Heart right ventricle (tissue), 16 donors: ENCODE results near the gene ACBD4. TPM values are rescaled to one million over a fixed set of nuclear protein-coding genes. Genes with fewer than 3 reads are reported as not detected.

Experiments used
- ATAC-seq, 8 donors: fragments of 200-7000 bp; cut with Tn5 transposase; one replicate each; pipeline ENCODE4 v1.9.1; 2020; ENCODE audit warnings: mild to moderate bottlenecking in 8 of 8, moderate library complexity in 8 of 8, moderate number of reproducible peaks in 1 of 8
- DNase-seq, 2 donors: peaks; one replicate each; pipeline ENCODE4 v3.0.0-alpha.2; 2020
- H3K27ac ChIP-seq, 10 donors: fragments of 200-600 bp; sonication (generic) in 2 of 10; one replicate each; pipeline versions ENCODE4 v1.5.0 to v1.8.0; 2020 to 2022; ENCODE audit warnings: mild to moderate bottlenecking in 3 of 10
- H3K27me3 ChIP-seq, 7 donors: fragments of 200-600 bp; one replicate each; pipeline ENCODE4 v1.8.0; 2021 to 2022; ENCODE audit warnings: mild to moderate bottlenecking in 2 of 7
- H3K36me3 ChIP-seq, 9 donors: fragments of 200-600 bp; sonication (generic) in 1 of 9; one replicate each; pipeline versions ENCODE4 v1.5.0 to v1.8.0; 2020 to 2022; ENCODE audit warnings: mild to moderate bottlenecking in 2 of 9
- H3K4me1 ChIP-seq, 9 donors: fragments of 200-600 bp; sonication (generic) in 1 of 9; one replicate each; pipeline versions ENCODE4 v1.5.0 to v1.8.0; 2020 to 2022; ENCODE audit warnings: mild to moderate bottlenecking in 4 of 9
- H3K4me3 ChIP-seq, 10 donors: fragments of 200-600 bp; sonication (generic) in 2 of 10; one replicate each; pipeline versions ENCODE4 v1.5.0 to v1.8.0; 2020 to 2022; ENCODE audit warnings: mild to moderate bottlenecking in 7 of 10, moderate library complexity in 2 of 10
- H3K9me3 ChIP-seq, 11 donors: fragments of 200-600 bp in 10 of 11; sonication (generic) in 2 of 11; one replicate each; pipeline versions ENCODE4 v1.5.0 to v1.8.0; 2013 to 2022; ENCODE audit warnings: mild to moderate bottlenecking in 2 of 11, control low read depth in 1 of 11, moderate library complexity in 1 of 11
- WGBS, 2 donors: extraction: QIAGEN DNeasy Blood & Tissue Kit; methylation state at CpG; one replicate each; pipeline ENCODE4 v1.1.7; 2013; ENCODE audit warnings: inconsistent platforms in 1 of 2; 5-methylcytosine and 5-hydroxymethylcytosine counted together
- intact Hi-C, 10 donors: fragments of 100-400 bp; cut with DNase I; formaldehyde crosslinking; loops; one replicate each; pipeline versions ENCODE4 v1.11.1 to v1.14.2; 2022
- polyA plus RNA-seq, 2 donors: library from polyadenylated mRNA; stranded (reverse); fragments of 200-250 nt; gene quantifications; one replicate each; pipeline ENCODE4 v1.2.3, GENCODE V29; 2013
- total RNA-seq, 10 donors: library from RNA; stranded (reverse); fragmentation: NEBNext Ultra II Directional in 3 of 10; extraction: Animal tissue kit (Norgen Biotek cat#: 25700) in 3 of 10; gene quantifications; one replicate each; pipeline versions ENCODE4 v1.2.1 to v1.2.4, GENCODE V29; 2021 to 2023
- TF ChIP-seq, protein P1 (sequence below), 9 donors: fragments of 200-600 bp; sonication (generic) in 2 of 9; IDR thresholded peaks; one replicate each; pipeline versions ENCODE4 v1.5.0 to v1.8.0; 2021 to 2022; ENCODE audit warnings: antibody characterized with exemption in 9 of 9, mild to moderate bottlenecking in 5 of 9, moderate library complexity in 1 of 9
- donor health status: Arrhythmogenic right ventricular cardiomyopathy.
- donor health status: ischemic (EF 13 %, LVEDD 7.1; RV severe dilation, severe dysfunction).
- donor health status: healthy with polysubstance abuse.
- donor health status: DM: no; HTN: yes; CAD: no.
- donor health status: DM: no; HTN: no; CAD: no.
- donor health status: ischemic (EF 25% LVEDD 6.9; RV normal size, moderate dysfunction).
- donor health status: ischemic (EF 25% LVEDD 5.7; RV mildly dilated, moderate dysfunction).
- donor health status: healthy.
- donor health status: DM: yes; HTN: yes; CAD: no.
- donor health status: Ischemic cardiomyopathy.
- donor health status: ischemic (EF 35%, LVEDD 5.7; RV mildly dilated, moderate dysfunction).
- donor health status: nonischemic (EF 11% LVEDD 7.7; RV severe dilation, severe dysfunction).
- donor health status: DM: yes; HTN: yes; CAD: no.
- donor health status: PGD.
- donor health status: ischemic (EF 29% LVEDD 5.4; RV normal size, mild dysfunction).
- donor health status: nonischemic (EF 23%, LVEDD 6.1; RV moderate dilation, normal function).

Gene ACBD4
- total and polyA plus RNA-seq, 12 donors = 4.2 to 16.7 (median 7.3) TPM

GRCh38 chr17:45101883-45102811 is 33.3 kb upstream of the ACBD4 start:
- intact Hi-C loops = loop anchor here in 2 of 10 donors (1.0 to 10.0 kb wide), 2 partner anchors 323 to 327 kb away; no protein-coding TSS in a partner anchor
- no peaks in the 10 kb centered on the region for H3K9me3 ChIP-seq
- peaks cover 0 to 100% (median 71%) of the 10 kb centered on the region in 9 donors for H3K36me3 ChIP-seq
- TF ChIP-seq, protein P1, sequence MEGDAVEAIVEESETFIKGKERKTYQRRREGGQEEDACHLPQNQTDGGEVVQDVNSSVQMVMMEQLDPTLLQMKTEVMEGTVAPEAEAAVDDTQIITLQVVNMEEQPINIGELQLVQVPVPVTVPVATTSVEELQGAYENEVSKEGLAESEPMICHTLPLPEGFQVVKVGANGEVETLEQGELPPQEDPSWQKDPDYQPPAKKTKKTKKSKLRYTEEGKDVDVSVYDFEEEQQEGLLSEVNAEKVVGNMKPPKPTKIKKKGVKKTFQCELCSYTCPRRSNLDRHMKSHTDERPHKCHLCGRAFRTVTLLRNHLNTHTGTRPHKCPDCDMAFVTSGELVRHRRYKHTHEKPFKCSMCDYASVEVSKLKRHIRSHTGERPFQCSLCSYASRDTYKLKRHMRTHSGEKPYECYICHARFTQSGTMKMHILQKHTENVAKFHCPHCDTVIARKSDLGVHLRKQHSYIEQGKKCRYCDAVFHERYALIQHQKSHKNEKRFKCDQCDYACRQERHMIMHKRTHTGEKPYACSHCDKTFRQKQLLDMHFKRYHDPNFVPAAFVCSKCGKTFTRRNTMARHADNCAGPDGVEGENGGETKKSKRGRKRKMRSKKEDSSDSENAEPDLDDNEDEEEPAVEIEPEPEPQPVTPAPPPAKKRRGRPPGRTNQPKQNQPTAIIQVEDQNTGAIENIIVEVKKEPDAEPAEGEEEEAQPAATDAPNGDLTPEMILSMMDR (IDR thresholded peaks at IDR 0.05) = no peak
- DNase-seq (no peak), ATAC-seq (no peak)
- WGBS, 2 donors = 76 to 77% methylated on average over 12 of the region's 12 CpGs
- H3K4me1 ChIP-seq = peaks cover 6 to 78% (median 47%) of the 10 kb centered on the region in 9 donors
- no peak overlapping the region for H3K4me3 ChIP-seq
- H3K27ac ChIP-seq = peak overlapping the region; percentile 5 to 94 (median 70)
- H3K27me3 ChIP-seq = no peaks in the 10 kb centered on the region

DNA sequence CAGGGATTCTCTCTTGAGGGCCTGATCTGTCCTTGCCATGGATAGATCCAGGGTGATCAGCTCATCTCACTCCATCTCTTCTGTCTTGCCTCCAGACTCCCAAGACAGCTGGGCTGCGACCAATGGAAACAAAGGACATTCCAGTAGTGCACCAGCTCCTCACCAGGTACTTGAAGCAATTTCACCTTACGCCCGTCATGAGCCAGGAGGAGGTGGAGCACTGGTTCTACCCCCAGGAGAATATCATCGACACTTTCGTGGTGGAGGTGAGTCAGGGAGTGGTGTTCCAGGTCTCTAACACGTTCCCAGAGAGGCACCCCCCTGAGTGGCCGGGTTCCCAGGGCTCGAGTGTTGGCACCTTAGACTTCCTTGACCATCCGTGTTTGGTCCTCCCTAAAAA is 32.6 kb upstream of the ACBD4 start:
- Histone ChIP-seq H3K4me3 (no peak overlapping the region), H3K4me1 (peaks cover 6 to 82% (median 49%) of the 10 kb centered on the region in 9 donors), H3K9me3 (no peaks in the 10 kb centered on the region), H3K27ac (peak overlapping the region; percentile 5 to 94 (median 74)), H3K27me3 (no peaks in the 10 kb centered on the region), H3K36me3 (peaks cover 0 to 100% (median 66%) of the 10 kb centered on the region in 9 donors)
- intact Hi-C loops = loop anchor here in 1 of 10 donors (10.0 kb wide), 1 partner anchor 328 kb away; no protein-coding TSS in a partner anchor
- 60 to 72% methylated on average over 9 of the region's 9 CpGs for WGBS, 2 donors
- TF ChIP-seq, protein P1 (IDR thresholded peaks at IDR 0.05) = no peak
- ATAC-seq (no peak), DNase-seq (no peak)

DNA sequence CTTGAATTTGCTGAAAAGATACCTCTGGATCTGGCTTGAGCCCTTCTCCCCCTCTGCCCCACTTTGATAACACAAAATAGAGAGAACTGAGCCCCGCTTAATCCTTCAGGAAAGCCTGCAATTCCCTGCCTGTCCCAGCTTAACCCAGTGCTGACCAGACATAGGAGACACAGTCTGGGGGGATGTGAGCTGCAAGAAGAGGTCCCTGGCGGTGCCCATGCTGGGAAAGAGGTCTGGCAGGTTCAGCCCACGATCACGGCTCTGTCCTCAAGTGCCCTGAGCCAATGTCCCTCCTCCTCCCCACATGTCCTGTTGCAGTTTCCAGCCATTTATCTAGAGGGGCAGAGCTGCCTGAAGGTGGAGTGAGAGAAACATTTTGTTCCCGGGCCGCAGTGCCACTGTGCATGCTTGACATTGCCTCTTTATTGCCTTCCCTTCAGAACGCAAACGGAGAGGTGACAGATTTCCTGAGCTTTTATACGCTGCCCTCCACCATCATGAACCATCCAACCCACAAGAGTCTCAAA is 32.2 kb upstream of the ACBD4 start:
- Histone ChIP-seq H3K9me3 (no peaks in the 10 kb centered on the region), H3K27ac (peak overlapping the region; percentile 14 to 94 (median 78)), H3K36me3 (peaks cover 0 to 100% (median 62%) of the 10 kb centered on the region in 9 donors), H3K4me3 (no peak overlapping the region), H3K4me1 (peaks cover 7 to 82% (median 49%) of the 10 kb centered on the region in 9 donors), H3K27me3 (no peaks in the 10 kb centered on the region)
- TF ChIP-seq, protein P1 (IDR thresholded peaks at IDR 0.05) = peak in 3 of 9 donors; percentile 8 to 32 (median 32)
- ATAC-seq = peak; percentile 46 to 91 (median 72)
- 47 to 62% methylated on average over 9 of the region's 9 CpGs for WGBS, 2 donors
- intact Hi-C loops = loop anchor here in 1 of 10 donors (10.0 kb wide), 1 partner anchor 329 kb away; no protein-coding TSS in a partner anchor
- peak; percentile 41 to 48 for DNase-seq

DNA sequence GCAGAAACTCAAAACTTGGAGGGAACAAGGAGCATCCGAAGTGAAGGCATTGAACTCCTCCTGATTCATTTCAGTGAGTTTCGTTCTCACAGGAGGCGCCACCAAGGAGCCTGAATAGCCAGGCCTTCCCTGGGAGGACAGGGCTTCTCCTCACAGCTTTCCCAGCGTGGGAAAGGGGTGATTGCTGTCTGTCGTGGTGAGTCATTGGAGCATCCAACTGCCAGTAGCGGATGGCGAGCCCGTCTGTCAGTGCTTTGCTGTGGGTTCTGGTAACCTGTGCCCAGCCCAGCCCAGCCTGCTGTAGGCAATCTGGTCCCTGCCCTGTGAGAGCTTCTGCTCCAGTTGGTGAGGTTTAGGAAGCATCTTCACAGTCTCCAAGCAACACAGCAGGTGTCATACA is 31.5 kb upstream of the ACBD4 start:
- ATAC-seq (peak in 2 of 8 donors; percentile 2 to 18), DNase-seq (no peak)
- no peaks in the 10 kb centered on the region for H3K9me3 ChIP-seq
- peaks cover 0 to 99% (median 61%) of the 10 kb centered on the region in 9 donors for H3K36me3 ChIP-seq
- WGBS, 2 donors = 80 to 86% methylated on average over 8 of the region's 8 CpGs
- H3K27me3 ChIP-seq = no peaks in the 10 kb centered on the region
- H3K4me3 ChIP-seq = no peak overlapping the region
- peaks cover 4 to 82% (median 49%) of the 10 kb centered on the region in 9 donors for H3K4me1 ChIP-seq
- peak overlapping the region; percentile 14 to 94 (median 78) for H3K27ac ChIP-seq
- intact Hi-C loops = loop anchor here in 1 of 10 donors (10.0 kb wide), 1 partner anchor 329 kb away; no protein-coding TSS in a partner anchor
- TF ChIP-seq, protein P1 (IDR thresholded peaks at IDR 0.05) = no peak
